Stimulated activated naive B cell treated with anti-CD40 and anti-IgM and Interleukin-4, amounts not matched to agents 10 μg/mL and 1 μg/mL and 100 μg/mL, for 72 hours (primary cell): ENCODE measurements around the gene FHL2.

ENCODE experiments used
- ATAC-seq, 2 donors: fragments of 150-1000 bp; cut with Tn5 transposase; replicated peaks; 2 replicates each; pipeline ENCODE4 v1.10.0; 2021; ENCODE audit warnings: moderate library complexity in 1 of 2
- DNase-seq: peaks from one replicate; pipeline ENCODE4 v3.0.0; 2021
- H3K27ac Mint-ChIP-seq: one replicate; pipeline ENCODE4 v1.8.0; 2022; ENCODE audit warnings: mild to moderate bottlenecking, mixed read lengths
- H3K27me3 Mint-ChIP-seq, 2 donors: one replicate each; pipeline ENCODE4 v1.8.0; 2022; ENCODE audit warnings: mixed read lengths in 2 of 2
- H3K36me3 Mint-ChIP-seq, 2 donors: one replicate each; pipeline ENCODE4 v1.8.0; 2022; ENCODE audit warnings: mixed read lengths in 2 of 2, mild to moderate bottlenecking in 1 of 2
- H3K4me1 Mint-ChIP-seq, 2 donors: one replicate each; pipeline ENCODE4 v1.8.0; 2022; ENCODE audit warnings: mixed read lengths in 2 of 2, mild to moderate bottlenecking in 1 of 2
- H3K4me3 Mint-ChIP-seq, 2 donors: one replicate each; pipeline ENCODE4 v1.8.0; 2022; ENCODE audit warnings: mild to moderate bottlenecking in 2 of 2, mixed read lengths in 2 of 2, moderate library complexity in 1 of 2
- H3K9me3 Mint-ChIP-seq, 2 donors: one replicate each; pipeline ENCODE4 v1.8.0; 2022; ENCODE audit warnings: mixed read lengths in 2 of 2, mild to moderate bottlenecking in 1 of 2

FHL2 gene

GRCh38 chr2:105325389-105325963 is 73.4 kb downstream of the FHL2 start:
- Mint-ChIP-seq H3K27ac (no peak overlapping the region), H3K9me3 (no peaks in the 10 kb centered on the region), H3K36me3 (peaks cover 9 to 27% of the 10 kb centered on the region in 2 donors), H3K4me3 (no peak overlapping the region), H3K4me1 (peaks cover 44 to 66% of the 10 kb centered on the region in 2 donors), H3K27me3 (no peaks in the 10 kb centered on the region)
- DNase-seq, result no peak
- no peak for ATAC-seq

DNA sequence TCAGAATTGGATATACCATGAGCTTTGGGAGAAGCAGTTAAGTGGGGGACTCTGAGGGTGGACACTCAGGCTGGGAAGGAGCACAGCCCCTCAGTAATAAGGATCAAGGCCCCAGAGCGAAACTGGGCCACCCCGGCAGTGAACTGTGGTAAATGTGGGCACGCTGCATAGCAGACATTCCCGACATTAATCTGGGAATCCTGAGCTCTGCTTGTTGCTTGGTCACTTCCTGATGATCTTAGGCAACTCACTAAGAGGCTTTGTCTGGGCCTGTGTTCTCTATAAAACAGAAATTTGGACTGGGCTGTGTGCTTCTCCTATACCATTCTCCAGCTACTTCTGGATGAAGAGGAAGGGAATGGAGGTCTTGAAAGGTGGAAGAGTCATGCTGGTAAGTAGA is 74.1 kb downstream of the FHL2 start:
- ATAC-seq (no peak), DNase-seq (no peak)
- Mint-ChIP-seq H3K4me1 (peaks cover 45 to 66% of the 10 kb centered on the region in 2 donors), H3K4me3 (no peak overlapping the region), H3K27me3 (no peaks in the 10 kb centered on the region), H3K9me3 (no peaks in the 10 kb centered on the region), H3K36me3 (peaks cover 9 to 27% of the 10 kb centered on the region in 2 donors), H3K27ac (no peak overlapping the region)

- DNase-seq, result no peak
- H3K9me3 Mint-ChIP-seq, result no peaks in the 10 kb centered on the region
- peaks cover 44 to 64% of the 10 kb centered on the region in 2 donors for H3K4me1 Mint-ChIP-seq
- peak; percentile 33 to 39 for ATAC-seq
- H3K27ac Mint-ChIP-seq, result no peak overlapping the region
- peak overlapping the region in 1 of 2 donors; percentile 19 for H3K4me3 Mint-ChIP-seq
- H3K27me3 Mint-ChIP-seq, result no peaks in the 10 kb centered on the region
- peaks cover 9 to 27% of the 10 kb centered on the region in 2 donors for H3K36me3 Mint-ChIP-seq
Measured at GRCh38 chr2:105324101-105324500, 74.8 kb downstream of the FHL2 start.

DNA sequence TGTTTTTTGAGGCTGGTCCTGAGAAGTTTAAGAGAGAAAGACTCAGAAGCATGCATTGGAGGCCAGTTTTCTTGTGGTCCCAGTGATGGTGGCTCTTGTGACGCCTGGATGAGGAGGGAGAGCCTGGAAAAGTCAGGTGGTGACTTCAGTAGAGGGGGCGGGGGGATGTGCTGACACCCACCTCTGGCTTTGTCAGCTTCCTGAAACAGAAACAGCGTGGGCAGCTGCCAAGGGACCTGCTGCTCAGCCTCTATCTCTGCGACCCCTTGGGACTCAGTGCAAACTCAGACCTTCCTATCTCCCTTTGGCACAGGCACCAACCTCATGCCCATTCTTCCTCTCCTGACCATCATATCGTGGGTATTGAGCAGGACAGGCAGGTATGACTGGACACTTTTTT is 75.7 kb downstream of the FHL2 start:
- no peaks in the 10 kb centered on the region for H3K9me3 Mint-ChIP-seq
- no peak overlapping the region for H3K27ac Mint-ChIP-seq
- DNase-seq, result no peak
- peaks cover 10 to 27% of the 10 kb centered on the region in 2 donors for H3K36me3 Mint-ChIP-seq
- peak overlapping the region in 1 of 2 donors; percentile 20 for H3K4me3 Mint-ChIP-seq
- ATAC-seq, result peak; percentile 38 to 41
- H3K4me1 Mint-ChIP-seq, result peaks cover 40 to 59% of the 10 kb centered on the region in 2 donors
- no peaks in the 10 kb centered on the region for H3K27me3 Mint-ChIP-seq

DNA sequence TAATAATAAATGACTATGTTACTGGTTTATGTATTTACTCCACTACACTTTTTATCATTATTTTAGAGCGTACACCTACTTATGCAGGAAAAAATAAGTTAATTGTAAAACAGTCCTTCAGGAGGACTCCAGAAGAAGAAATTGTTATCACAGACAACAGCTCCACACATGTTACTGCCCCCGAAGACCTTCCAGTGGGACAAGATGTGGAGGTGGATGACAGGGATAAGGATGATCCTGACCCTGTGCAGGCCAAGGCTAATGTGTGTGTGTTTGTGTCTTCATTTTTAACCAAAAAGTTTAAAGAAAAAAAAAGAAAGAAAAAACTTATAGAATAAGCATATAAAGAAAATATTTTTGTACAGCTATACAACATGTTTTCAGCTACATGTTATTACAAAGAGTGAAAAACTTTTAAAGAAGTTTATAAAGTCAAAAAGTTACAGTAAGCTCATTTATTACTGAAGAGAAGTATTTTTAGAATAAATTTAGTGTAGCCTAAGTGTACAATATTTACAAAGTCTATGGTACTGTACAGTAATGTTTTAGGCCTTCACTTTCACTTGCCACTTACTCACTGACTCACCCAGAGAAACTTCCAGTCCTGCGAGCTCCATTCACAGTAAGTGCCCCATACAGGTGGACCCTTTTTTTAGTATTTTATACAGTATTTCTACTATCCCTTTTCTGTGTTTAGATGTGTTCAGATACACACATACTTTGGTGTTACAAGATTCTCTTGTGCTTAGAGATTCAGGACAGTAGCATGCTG is 76.8 kb downstream of the FHL2 start:
- DNase-seq, result no peak

DNA sequence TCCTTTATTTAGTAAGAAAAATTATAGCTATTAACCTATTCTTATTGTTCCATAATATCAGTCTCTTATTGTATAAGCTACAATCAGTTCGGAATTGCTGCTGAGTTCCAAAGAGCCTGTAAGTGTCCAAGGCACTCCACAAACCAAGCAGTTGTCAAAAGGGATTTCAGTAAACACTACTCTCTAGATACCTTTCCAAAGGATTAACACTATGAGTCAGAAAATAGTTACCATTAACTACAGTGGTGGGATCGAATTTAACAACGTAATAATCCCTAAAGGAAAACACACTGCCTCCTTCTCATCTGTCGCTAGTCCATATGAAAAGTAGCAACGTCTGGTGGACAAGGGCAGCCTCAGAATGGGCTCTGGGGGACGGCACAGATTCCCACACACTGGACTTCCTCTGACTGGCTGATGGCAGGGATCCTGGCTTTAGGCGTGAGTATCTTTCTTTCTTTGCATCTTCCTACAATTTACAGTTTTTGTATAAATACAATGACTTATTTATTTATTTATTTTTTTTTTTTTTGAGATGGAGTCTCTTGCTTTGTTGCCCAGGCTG is 78.1 kb downstream of the FHL2 start:
- Mint-ChIP-seq H3K27me3 (no peaks in the 10 kb centered on the region), H3K4me1 (peaks cover 36 to 55% of the 10 kb centered on the region in 2 donors), H3K27ac (no peak overlapping the region), H3K36me3 (peaks cover 14 to 31% of the 10 kb centered on the region in 2 donors), H3K4me3 (no peak overlapping the region), H3K9me3 (no peaks in the 10 kb centered on the region)
- ATAC-seq, result no peak
- no peak for DNase-seq

More for the DNA sequence above, 76.8 kb downstream of the FHL2 start:
- Mint-ChIP-seq H3K4me3 (no peak overlapping the region), H3K9me3 (no peaks in the 10 kb centered on the region), H3K27me3 (no peaks in the 10 kb centered on the region), H3K4me1 (peaks cover 40 to 59% of the 10 kb centered on the region in 2 donors), H3K36me3 (peaks cover 14 to 34% of the 10 kb centered on the region in 2 donors), H3K27ac (no peak overlapping the region)
- peak in 1 of 2 donors; percentile 9 for ATAC-seq

DNA sequence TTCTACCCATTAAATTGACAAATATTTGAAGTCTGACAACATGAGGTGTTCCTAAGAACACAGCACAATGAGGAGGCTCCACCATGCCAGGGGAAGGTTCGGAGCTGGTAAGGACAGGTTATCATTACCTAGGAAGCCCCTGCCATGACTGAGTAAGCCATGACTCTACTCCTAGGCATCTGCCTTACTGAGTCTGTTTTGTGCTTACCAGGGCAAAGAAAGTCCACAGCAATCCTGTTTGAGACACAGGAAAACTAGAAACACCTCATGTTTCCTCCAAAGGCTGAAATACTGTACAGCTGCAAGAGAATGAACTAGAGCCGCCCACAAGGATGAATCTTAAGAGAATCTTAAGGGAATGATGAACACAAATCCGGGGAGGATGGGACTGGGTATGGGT is 80.9 kb downstream of the FHL2 start:
- Mint-ChIP-seq H3K27ac (no peak overlapping the region), H3K36me3 (peaks cover 10 to 20% of the 10 kb centered on the region in 2 donors), H3K27me3 (no peaks in the 10 kb centered on the region), H3K9me3 (no peaks in the 10 kb centered on the region), H3K4me1 (peaks cover 29 to 38% of the 10 kb centered on the region in 2 donors), H3K4me3 (no peak overlapping the region)
- ATAC-seq (no peak), DNase-seq (no peak)

- H3K27ac Mint-ChIP-seq, result peak overlapping the region; percentile 88
- peaks cover 10 to 19% of the 10 kb centered on the region in 2 donors for H3K36me3 Mint-ChIP-seq
- ATAC-seq (peak; percentile 28 to 53), DNase-seq (no peak)
- peaks cover under 1 to 1% of the 10 kb centered on the region in 2 donors for H3K9me3 Mint-ChIP-seq
- no peak overlapping the region for H3K4me3 Mint-ChIP-seq
- H3K4me1 Mint-ChIP-seq, result peaks cover 25 to 38% of the 10 kb centered on the region in 2 donors
- no peaks in the 10 kb centered on the region for H3K27me3 Mint-ChIP-seq
Measured at GRCh38 chr2:105315314-105315713, 83.5 kb downstream of the FHL2 start.

- DNase-seq (no peak), ATAC-seq (peak; percentile 93)
- H3K4me3 Mint-ChIP-seq, result no peak overlapping the region
- peaks cover 12 to 22% of the 10 kb centered on the region in 2 donors for H3K36me3 Mint-ChIP-seq
- peaks cover 27 to 41% of the 10 kb centered on the region in 2 donors for H3K4me1 Mint-ChIP-seq
- peaks cover 3 to 4% of the 10 kb centered on the region in 2 donors for H3K9me3 Mint-ChIP-seq
- H3K27me3 Mint-ChIP-seq, result no peaks in the 10 kb centered on the region
- H3K27ac Mint-ChIP-seq, result peak overlapping the region; percentile 43
Measured at GRCh38 chr2:105313877-105314276, 85.0 kb downstream of the FHL2 start.
